T-helper 1 cell (primary cell): ENCODE results near the gene RCSD1.

Experiments used
- DNase-seq, 5 donors: peaks; one replicate each; pipeline ENCODE4 v3.0.0-alpha.2; 2012 to 2020

The RCSD1 gene

DNA sequence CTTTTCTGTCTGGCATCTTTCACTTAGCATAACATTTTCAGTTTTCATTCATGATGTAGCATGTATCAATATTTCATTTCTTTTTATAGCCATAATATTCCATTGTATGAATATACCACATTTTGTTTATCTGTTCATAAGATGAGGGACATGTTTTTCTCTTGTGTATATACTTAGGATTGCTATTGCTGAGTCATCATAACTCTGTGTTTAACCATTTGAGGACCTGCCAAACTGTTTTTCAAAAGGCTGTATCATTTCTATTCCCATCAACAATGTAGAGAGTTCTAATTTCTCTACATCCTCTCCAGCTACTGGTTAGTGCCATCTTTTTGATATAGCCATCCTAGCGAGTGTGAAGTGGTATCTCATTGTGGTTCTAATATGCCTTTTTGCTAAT lies 118.0 kb downstream of the RCSD1 start:
- DNase-seq = no peak

DNA sequence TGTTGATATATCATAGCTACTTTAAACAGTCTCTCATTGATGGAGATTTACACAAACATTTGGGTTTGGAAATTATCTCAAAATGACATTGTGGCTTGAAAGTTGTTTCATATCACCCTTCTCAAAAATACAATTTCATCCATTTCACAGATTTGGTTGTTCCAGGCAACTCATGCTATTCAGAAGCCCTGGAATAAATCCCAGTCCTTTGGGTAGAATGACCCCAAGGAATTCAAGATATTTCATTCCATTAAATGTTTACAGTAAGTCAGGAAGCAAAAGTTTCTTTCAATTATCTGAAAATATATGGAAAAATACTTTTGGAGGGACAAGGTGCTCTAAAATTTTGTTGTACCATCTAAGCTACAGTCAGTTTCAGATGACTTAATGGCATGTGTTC lies 118.9 kb downstream of the RCSD1 start:
- no peak for DNase-seq

DNA sequence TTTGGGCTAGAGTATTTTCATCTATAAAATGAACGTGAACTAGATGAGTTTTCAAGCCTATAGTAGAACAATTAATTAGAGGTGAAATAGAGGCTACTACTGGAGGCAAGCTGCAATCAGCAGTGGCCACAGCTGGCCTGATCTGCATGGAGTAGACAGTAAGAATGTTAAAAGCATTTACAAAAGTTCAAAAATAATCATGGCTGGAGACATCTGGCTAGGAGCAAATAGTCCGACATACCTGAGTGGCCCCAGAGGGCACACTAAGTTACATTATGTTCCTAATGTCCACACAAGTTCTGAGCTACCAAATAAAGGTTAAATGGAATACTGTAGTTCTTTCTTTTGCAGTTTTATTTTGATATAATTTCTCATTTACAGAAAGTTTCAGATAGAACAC lies 119.7 kb downstream of the RCSD1 start:
- no peak for DNase-seq

DNA sequence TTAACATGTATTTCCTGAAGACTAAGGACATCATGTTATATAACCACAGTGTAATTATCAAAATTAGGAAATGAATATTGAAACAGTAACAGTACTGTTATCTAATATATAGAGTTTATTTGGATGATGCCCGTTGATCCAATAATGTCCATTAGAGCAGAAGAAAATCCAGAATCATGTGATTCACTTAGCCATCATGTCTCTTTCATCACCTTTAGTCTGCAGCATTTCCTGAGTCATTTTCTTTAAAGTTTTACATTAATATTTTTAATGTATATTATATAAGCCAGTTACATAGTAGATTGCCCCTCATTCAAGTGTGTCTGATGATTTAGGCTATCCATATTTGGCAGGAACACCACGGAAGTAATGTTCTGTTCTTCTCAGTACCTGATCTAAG lies 120.6 kb downstream of the RCSD1 start:
- no peak for DNase-seq

DNA sequence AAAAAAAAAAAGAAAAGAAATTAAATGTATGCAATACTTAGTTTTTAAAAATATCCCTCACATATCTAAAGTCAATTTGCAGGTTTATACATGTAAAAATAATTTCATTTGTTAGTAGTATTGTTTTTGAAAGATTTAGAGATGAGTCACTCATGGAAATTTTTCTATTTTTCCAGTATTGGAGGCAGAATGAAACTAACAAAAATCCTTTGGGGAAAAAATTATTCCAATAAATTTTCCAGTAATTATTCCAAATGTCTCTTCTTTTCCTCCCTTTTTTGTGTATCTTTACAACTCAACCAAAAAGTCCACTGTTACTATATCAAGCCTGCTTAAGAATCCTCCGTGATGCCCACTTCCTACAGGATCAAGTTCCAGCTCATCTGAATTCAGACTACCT lies 121.6 kb downstream of the RCSD1 start:
- DNase-seq = no peak

DNA sequence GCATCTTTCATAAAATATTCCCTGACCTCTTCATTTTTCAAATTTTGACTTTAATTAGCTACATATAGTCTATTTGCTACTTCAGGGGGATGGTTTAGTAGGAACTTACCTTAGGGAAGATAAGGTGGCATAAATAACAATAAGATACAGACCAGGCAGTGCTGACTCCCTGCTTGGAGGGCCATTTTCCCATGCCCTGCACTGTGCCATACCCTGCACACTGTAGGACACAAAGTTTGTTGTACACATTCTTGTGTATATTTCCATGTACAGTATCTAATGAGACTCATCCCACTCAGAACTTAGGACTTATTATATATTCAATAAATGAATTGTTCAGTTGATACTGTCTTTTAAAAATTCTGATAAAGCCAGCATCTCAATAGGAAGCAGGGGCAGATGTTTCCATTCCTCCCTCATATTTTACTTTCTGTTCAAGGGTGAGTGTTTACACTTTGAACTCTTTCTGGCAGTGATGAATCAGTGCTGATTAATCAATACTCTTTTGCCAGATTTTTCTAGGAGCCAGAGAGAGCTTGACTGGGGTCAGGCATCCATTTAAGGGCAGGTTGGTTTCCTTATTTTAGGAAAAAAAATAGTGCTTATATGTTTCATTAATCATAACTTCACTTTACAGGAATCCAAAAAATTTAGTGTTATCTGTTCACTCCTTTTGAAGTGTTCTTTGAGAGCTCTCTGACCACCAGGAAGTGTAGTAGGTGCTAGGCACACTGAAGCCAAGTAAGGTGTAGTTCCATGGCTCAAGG lies 122.4 kb downstream of the RCSD1 start:
- DNase-seq = no peak

DNA sequence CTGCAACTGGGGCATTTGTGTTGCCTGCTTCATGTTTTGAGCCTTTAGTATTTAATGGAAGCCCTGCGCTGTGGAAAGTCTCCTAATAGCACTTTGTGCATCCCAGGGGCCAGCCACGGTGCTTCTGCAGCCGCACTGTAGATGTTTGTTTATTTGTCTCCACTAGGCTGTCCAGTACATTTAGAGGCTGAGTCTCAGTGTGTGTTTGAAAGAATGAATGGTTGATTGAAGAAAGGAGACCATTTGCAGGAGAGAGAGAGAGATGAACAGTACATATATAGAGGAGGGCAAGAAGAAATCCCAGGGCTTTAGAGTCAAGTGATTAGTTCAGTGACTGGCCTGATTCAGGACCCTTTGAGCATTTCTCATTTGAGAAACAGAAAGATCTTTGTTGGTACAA lies 125.6 kb downstream of the RCSD1 start:
- no peak for DNase-seq
